Kidney (tissue), 14 donors: ENCODE measurements around the gene RASA3. TPM values are rescaled to one million over a fixed set of nuclear protein-coding genes. Genes with fewer than 3 reads are reported as not detected.
A peak's percentile ranks its signal among the peaks of the same experiment; 100 is the strongest.

Experiments used
- DNase-seq, 5 donors: peaks; one replicate each; pipeline ENCODE4 v3.0.0-alpha.2; 2013 to 2020
- FAIRE-seq: peaks from 2 replicates; lab custom pipeline; 2012; peaks lifted over from hg19 to GRCh38; lab: Jason Lieb, UNC
- H3K27ac ChIP-seq, 2 donors: one replicate each; pipeline ENCODE4 v1.7.0; 2013; ENCODE audit warnings: low read depth in 2 of 2, low read length in 2 of 2, inconsistent platforms in 1 of 2
- H3K27me3 ChIP-seq: one replicate; pipeline ENCODE4 v1.7.1; 2013; ENCODE audit warnings: low read length, inconsistent platforms; ENCODE audit not compliant: control insufficient read depth, insufficient read depth
- H3K36me3 ChIP-seq, 3 donors: one replicate each; pipeline versions ENCODE4 v1.7.0 to v1.7.1; 2013; ENCODE audit warnings: low read length in 3 of 3, control low read depth in 1 of 3, inconsistent platforms in 1 of 3; ENCODE audit not compliant: insufficient read depth in 3 of 3, control insufficient read depth in 2 of 3
- H3K4me1 ChIP-seq, 3 donors: one replicate each; pipeline versions ENCODE4 v1.7.0 to v1.7.1; 2013; ENCODE audit warnings: low read length in 3 of 3, inconsistent platforms in 1 of 3, low read depth in 1 of 3; ENCODE audit not compliant: control insufficient read depth in 2 of 3, insufficient read depth in 2 of 3
- H3K4me3 ChIP-seq, 3 donors: one replicate each; pipeline versions ENCODE4 v1.7.0 to v1.8.1; 2013; ENCODE audit warnings: low read length in 3 of 3, control low read depth in 1 of 3, inconsistent platforms in 1 of 3
- H3K9ac ChIP-seq, 3 donors: one replicate each; pipeline versions ENCODE4 v1.7.0 to v1.7.1; 2013; ENCODE audit warnings: low read length in 3 of 3, control low read depth in 1 of 3, inconsistent platforms in 1 of 3
- H3K9me3 ChIP-seq, 3 donors: one replicate each; pipeline versions ENCODE4 v1.7.0 to v1.7.1; 2013; ENCODE audit warnings: low read length in 3 of 3, control low read depth in 1 of 3, inconsistent platforms in 1 of 3; ENCODE audit not compliant: control insufficient read depth in 2 of 3, insufficient read depth in 1 of 3
- intact Hi-C: fragments of 100-400 bp; cut with DNase I; formaldehyde crosslinking; loops from one replicate; pipeline ENCODE4 v1.11.1; 2022
- polyA plus RNA-seq: library from polyadenylated mRNA; stranded (reverse); fragments of 350-450 nt; fragmentation: Illumina TruSeq; extraction: RNeasy Lipid Tissue Mini Kit (QIAGEN cat#74804); gene quantifications from one replicate; pipeline ENCODE4 v1.2.3, GENCODE V29; 2014; ENCODE audit warnings: low read depth, low replicate concordance; ENCODE audit not compliant: insufficient read depth
- total RNA-seq: library from RNA; stranded (reverse); fragmentation: NEBNext Ultra II Directional; extraction: Animal tissue kit (Norgen Biotek cat#: 25700); gene quantifications from one replicate; pipeline ENCODE4 v1.2.1, GENCODE V29; 2021
- TF ChIP-seq, protein P1 (sequence below): IDR thresholded peaks from 3 replicates; pipeline ENCODE4 v1.5.1; 2012; ENCODE audit warnings: mild to moderate bottlenecking, moderate library complexity, borderline replicate concordance; ENCODE audit not compliant: insufficient read depth; ENCODE audit errors: extremely low read depth
- donor health status: control.
- donor health status: control.
- donor health status: control.
- donor health status: control.
- donor health status: control.
- donor health status: DM: yes; HTN: yes; CAD: no.
- donor health status: Normal renal cell carcinoma (clear cell type).

Gene RASA3
- total and polyA plus RNA-seq, 2 donors from 2014 or later = 4.2 to 28.8 TPM

GRCh38 chr13:113939129-113939943, 193.1 kb downstream of the RASA3 start:
- FAIRE-seq (no peak), DNase-seq (peak in 1 of 5 donors; percentile 59)
- Histone ChIP-seq H3K9me3 (no peaks in the 10 kb centered on the region), H3K4me3 (no peak overlapping the region), H3K27ac (no peak overlapping the region), H3K27me3 (no peaks in the 10 kb centered on the region), H3K4me1 (no peaks in the 10 kb centered on the region), H3K36me3 (no peaks in the 10 kb centered on the region), H3K9ac (no peak overlapping the region)
- TF ChIP-seq, protein P1, sequence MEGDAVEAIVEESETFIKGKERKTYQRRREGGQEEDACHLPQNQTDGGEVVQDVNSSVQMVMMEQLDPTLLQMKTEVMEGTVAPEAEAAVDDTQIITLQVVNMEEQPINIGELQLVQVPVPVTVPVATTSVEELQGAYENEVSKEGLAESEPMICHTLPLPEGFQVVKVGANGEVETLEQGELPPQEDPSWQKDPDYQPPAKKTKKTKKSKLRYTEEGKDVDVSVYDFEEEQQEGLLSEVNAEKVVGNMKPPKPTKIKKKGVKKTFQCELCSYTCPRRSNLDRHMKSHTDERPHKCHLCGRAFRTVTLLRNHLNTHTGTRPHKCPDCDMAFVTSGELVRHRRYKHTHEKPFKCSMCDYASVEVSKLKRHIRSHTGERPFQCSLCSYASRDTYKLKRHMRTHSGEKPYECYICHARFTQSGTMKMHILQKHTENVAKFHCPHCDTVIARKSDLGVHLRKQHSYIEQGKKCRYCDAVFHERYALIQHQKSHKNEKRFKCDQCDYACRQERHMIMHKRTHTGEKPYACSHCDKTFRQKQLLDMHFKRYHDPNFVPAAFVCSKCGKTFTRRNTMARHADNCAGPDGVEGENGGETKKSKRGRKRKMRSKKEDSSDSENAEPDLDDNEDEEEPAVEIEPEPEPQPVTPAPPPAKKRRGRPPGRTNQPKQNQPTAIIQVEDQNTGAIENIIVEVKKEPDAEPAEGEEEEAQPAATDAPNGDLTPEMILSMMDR = no peak
- intact Hi-C loops = no loop called here

DNA sequence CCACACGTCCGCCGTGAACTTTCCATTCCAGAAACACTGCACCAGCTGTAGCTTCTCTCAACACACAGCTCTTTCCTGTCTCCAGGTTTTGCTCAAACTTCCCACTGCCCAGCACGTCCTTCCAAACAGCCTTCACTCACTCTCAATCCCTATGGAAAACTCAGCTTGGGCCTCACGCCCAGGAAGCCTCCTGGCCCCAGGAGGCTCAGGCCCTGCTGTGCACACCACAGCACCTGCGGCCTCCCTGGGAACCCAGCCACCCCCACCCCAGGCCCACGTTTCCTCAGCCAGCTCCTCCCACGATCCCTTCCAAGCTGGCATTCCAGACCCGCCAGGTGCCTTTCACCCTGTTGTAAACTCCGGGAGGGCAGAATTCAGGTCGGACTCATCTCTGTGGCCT, 193.7 kb downstream of the RASA3 start:
- no peak overlapping the region for H3K9ac ChIP-seq
- no peaks in the 10 kb centered on the region for H3K36me3 ChIP-seq
- no peaks in the 10 kb centered on the region for H3K4me1 ChIP-seq
- DNase-seq (peak in 3 of 5 donors; percentile 36 to 66 (median 56)), FAIRE-seq (no peak)
- intact Hi-C loops = no loop called here
- H3K9me3 ChIP-seq = no peaks in the 10 kb centered on the region
- H3K27me3 ChIP-seq = no peaks in the 10 kb centered on the region
- H3K4me3 ChIP-seq = no peak overlapping the region
- no peak overlapping the region for H3K27ac ChIP-seq
- TF ChIP-seq, protein P1 = no peak

DNA sequence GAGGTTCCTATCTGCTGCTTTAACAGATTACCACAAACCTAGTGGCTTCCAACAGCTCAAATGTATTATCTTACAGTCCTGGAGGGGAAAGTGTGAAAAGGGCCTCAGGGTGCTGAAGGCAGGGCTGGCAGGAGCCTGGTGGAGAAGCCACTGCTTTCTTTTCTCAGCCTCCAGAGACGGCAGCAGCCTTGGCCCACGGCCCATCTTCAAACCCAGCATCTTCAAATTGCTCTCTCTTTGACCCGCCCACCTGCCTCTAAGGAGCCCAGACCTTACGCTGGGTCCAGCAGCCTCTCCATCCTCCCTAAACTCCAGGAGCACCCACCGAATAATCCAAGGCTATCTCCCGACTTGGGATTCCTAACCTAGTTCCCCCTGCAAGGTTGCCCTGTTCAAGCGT, 194.2 kb downstream of the RASA3 start:
- H3K4me1 ChIP-seq = no peaks in the 10 kb centered on the region
- H3K9ac ChIP-seq = no peak overlapping the region
- H3K27me3 ChIP-seq = no peaks in the 10 kb centered on the region
- peak in 1 of 5 donors; percentile 41 for DNase-seq
- no peak for FAIRE-seq
- intact Hi-C loops = no loop called here
- no peaks in the 10 kb centered on the region for H3K9me3 ChIP-seq
- no peak overlapping the region for H3K27ac ChIP-seq
- H3K36me3 ChIP-seq = no peaks in the 10 kb centered on the region
- TF ChIP-seq, protein P1 = no peak
- H3K4me3 ChIP-seq = no peak overlapping the region
